Breast epithelium (tissue), 3 donors: Measurements from ENCODE around the gene CPNE7.

Source experiments
- CTCF ChIP-seq, 3 donors: fragments of 450-650 bp; IDR thresholded peaks; one replicate each; pipeline ENCODE4 v1.5.1; 2016 to 2017; ENCODE audit warnings: antibody characterized with exemption in 3 of 3, mild to moderate bottlenecking in 3 of 3, moderate library complexity in 3 of 3
- POLR2A ChIP-seq: fragments of 450-650 bp; IDR thresholded peaks from one replicate; pipeline ENCODE4 v1.6.1; 2016; ENCODE audit warnings: antibody characterized with exemption, mild to moderate bottlenecking, moderate library complexity
- POLR2AphosphoS5 ChIP-seq, 3 donors: sonication (generic); formaldehyde crosslinking; IDR thresholded peaks; one replicate each; pipeline ENCODE4 v1.6.1; 2017; ENCODE audit warnings: antibody characterized with exemption in 3 of 3

DNA sequence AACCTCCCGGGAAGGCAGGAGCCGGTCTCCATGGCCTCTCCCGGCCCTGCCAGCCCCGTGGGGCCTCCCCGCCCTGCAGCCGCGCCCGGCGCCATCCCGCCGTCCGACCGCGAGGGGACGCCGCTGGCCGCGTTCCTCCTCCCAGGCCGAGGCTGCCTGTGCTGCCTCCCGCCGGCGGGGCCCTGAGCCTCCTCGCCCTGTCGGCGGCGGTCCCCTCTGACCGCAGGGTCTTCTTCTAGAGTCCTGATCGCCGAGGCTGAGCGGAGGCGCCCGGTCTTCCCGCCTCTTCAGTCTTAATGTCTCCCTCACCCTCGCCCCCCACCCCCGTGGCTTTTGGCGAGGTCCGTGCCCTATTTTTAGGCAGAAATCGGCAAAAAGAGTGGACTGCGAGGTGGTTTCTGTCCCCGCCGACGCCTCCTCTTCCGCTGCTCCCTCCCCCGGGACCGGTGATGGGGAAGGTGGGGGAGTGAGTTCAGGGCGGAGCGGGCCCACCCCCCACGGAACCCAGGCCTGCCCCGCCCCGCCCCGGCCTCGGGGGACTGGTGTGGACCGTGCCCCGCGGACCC is 794 bp upstream of the CPNE7 start:
- peak in 1 of 3 donors; percentile 39 for TF ChIP-seq CTCF (IDR thresholded peaks at IDR 0.05)
- TF ChIP-seq POLR2AphosphoS5 (IDR thresholded peaks at IDR 0.05) = no peak
- TF ChIP-seq POLR2A = no peak
